Nephron progenitor cell (in vitro differentiated cells): ENCODE data around the gene PAQR7.

Experiments
- DNase-seq: peaks from one replicate; pipeline ENCODE4 v3.0.0; 2021
- H3K27ac Mint-ChIP-seq: 2 replicates; pipeline ENCODE4 v1.8.0; 2021; ENCODE audit warnings: mild to moderate bottlenecking, moderate library complexity, mixed read lengths
- H3K27me3 Mint-ChIP-seq: 2 replicates; pipeline ENCODE4 v1.8.0; 2021; ENCODE audit warnings: mild to moderate bottlenecking, low read depth, mixed read lengths; ENCODE audit not compliant: poor library complexity
- H3K36me3 Mint-ChIP-seq: 2 replicates; pipeline ENCODE4 v1.8.0; 2021; ENCODE audit warnings: low read depth, mixed read lengths
- H3K4me1 Mint-ChIP-seq: 2 replicates; pipeline ENCODE4 v1.8.0; 2021; ENCODE audit warnings: mixed read lengths
- H3K4me3 Mint-ChIP-seq: 2 replicates; pipeline ENCODE4 v1.8.0; 2021; ENCODE audit warnings: mild to moderate bottlenecking, moderate library complexity, mixed read lengths
- H3K9me3 Mint-ChIP-seq: 2 replicates; pipeline ENCODE4 v1.8.0; 2021; ENCODE audit warnings: mild to moderate bottlenecking, moderate library complexity, mixed read lengths
- TF ChIP-seq, protein P1 (sequence below): fragments of 200-600 bp; sonication (generic); IDR thresholded peaks from 2 replicates; pipeline ENCODE4 v1.5.0; 2021; ENCODE audit warnings: antibody characterized with exemption

Gene PAQR7

DNA sequence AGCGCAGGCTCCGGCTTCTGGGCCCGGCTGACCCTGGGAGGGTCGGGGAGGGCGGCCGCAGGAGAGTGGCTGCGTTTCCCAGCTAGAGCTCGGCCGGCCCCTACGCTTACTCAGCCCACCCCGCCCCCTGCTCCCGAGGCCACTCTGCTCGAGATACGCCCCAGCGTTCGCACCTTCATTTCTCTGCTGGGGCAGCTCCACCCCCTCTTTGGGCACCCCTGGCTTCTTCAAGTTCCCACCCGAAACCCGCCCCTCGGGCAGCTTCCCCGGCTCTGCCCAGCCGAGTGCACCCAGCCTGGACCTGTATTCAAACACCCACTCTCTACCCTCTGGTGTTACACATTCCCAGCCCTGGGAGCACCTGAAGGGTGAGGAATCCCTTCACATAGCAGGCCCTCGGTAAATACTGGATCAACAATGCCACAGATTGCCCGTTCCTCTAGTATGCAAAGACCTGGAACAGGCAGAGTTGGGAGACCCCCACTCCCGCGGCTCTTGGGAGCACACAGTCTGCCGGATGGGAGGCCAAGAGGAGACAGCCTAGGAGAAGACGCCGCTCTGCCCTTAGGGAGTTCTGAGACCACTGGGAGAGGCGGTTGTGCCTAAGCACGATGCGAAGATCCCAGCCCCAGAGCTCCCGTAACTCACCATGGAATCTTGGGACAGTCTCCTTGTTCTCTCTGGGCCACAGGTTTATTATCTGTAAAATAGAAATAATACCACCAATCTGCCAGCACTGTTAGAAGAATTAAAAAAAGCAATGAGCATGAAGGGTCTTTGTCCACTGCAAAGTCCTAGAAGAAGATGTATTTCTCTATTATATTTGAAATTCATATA lies 566 bp upstream of the PAQR7 start:
- H3K36me3 Mint-ChIP-seq: no peaks in the 10 kb centered on the region
- H3K4me1 Mint-ChIP-seq: peaks cover 47% of the 10 kb centered on the region
- TF ChIP-seq, protein P1, sequence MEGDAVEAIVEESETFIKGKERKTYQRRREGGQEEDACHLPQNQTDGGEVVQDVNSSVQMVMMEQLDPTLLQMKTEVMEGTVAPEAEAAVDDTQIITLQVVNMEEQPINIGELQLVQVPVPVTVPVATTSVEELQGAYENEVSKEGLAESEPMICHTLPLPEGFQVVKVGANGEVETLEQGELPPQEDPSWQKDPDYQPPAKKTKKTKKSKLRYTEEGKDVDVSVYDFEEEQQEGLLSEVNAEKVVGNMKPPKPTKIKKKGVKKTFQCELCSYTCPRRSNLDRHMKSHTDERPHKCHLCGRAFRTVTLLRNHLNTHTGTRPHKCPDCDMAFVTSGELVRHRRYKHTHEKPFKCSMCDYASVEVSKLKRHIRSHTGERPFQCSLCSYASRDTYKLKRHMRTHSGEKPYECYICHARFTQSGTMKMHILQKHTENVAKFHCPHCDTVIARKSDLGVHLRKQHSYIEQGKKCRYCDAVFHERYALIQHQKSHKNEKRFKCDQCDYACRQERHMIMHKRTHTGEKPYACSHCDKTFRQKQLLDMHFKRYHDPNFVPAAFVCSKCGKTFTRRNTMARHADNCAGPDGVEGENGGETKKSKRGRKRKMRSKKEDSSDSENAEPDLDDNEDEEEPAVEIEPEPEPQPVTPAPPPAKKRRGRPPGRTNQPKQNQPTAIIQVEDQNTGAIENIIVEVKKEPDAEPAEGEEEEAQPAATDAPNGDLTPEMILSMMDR: no peak
- H3K4me3 Mint-ChIP-seq: peak overlapping the region; percentile 81
- peak overlapping the region; percentile 80 for H3K27ac Mint-ChIP-seq
- H3K9me3 Mint-ChIP-seq: no peaks in the 10 kb centered on the region
- H3K27me3 Mint-ChIP-seq: peaks cover 18% of the 10 kb centered on the region
- DNase-seq: no peak

DNA sequence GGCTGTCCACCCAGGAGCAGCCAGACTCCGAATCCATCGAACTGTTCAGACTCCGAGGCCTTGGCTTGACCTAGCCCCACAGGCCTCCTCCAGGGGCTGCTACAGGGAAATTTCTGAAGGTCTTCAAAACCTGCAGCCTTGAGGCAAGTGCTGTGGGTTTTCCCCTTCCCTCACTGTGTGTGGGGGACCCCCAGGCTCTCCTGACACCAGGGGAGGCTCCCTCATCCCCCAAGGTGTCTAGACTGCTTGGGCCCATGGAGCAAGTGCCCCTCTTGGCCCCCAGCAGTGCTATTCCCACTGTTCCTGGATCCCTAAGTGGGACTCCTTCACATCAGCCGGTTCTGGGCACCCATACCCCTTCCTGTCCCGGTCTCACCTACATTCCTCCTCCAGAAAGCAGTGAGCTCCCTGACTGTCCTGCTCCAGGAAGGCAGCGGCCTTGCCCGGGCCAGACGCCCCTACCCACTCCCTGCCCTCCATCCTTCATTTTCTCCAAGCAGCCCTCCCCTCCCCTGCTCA lies 814 bp downstream of the PAQR7 start:
- Mint-ChIP-seq H3K27ac (peak overlapping the region; percentile 86), H3K27me3 (peaks cover 14% of the 10 kb centered on the region), H3K4me1 (peaks cover 48% of the 10 kb centered on the region), H3K9me3 (no peaks in the 10 kb centered on the region), H3K36me3 (no peaks in the 10 kb centered on the region), H3K4me3 (peak overlapping the region; percentile 89)
- TF ChIP-seq, protein P1: no peak
- DNase-seq: no peak

DNA sequence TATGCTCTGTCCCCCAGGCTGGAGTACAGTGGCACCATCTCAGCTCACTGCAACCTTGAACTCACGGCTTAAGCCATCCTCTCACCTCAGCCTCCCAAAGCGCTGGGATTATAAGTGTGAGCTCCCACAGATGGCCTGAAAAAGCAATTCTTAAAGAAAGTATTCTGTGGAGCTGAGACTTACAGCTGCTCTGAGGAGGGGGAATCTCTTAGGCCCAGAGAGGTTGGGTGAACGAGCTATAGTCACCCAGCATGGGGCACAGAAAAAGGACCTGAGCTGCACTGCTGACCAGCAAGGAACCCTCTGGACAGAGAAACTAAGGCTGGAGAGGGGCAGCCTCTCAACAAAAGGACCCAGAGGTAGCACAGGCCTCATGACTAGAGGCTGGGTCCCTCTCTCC lies 1.3 kb downstream of the PAQR7 start:
- H3K27ac Mint-ChIP-seq: no peak overlapping the region
- no peaks in the 10 kb centered on the region for H3K9me3 Mint-ChIP-seq
- H3K4me1 Mint-ChIP-seq: peaks cover 46% of the 10 kb centered on the region
- no peak for DNase-seq
- H3K27me3 Mint-ChIP-seq: peaks cover 14% of the 10 kb centered on the region
- no peaks in the 10 kb centered on the region for H3K36me3 Mint-ChIP-seq
- no peak overlapping the region for H3K4me3 Mint-ChIP-seq
- TF ChIP-seq, protein P1: no peak

DNA sequence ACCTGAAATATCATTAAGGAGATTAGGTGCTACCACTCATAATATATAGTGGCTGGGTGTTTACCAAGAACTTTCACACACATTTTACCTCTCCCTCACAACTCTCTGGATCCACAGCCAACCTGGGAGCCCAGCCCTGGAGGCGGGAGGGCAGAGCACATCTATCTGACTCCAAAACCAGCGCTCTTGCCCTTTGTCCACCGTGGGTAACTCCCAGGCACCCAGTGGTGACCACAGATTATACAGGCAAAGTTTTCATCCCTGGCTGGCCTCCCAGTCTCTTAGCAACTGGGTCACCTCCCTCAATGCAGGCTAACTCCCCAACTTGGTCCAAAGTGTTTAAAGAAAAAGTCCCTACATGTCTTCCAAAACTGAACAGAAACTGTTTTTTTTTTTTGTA lies 2.4 kb downstream of the PAQR7 start:
- H3K4me3 Mint-ChIP-seq: no peak overlapping the region
- TF ChIP-seq, protein P1: no peak

DNA sequence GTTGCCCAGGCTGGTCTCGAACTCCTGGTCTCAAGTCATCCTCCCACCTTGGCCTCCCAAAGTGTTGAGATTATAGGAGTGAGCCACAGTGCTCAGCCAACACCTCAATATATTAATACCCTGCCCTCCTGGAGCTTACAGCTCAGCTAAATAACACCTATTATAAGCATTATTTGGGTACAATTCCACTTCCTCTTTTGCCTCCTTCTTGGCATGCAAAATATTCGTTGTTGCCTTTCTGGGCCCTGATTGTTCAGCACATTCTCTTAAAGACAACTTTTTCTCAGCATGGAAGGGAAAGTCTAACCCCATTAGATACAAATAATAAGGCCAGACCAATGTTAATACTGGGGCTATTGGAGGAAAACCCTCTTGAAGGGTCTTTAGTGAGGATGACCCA lies 2.8 kb downstream of the PAQR7 start:
- Mint-ChIP-seq H3K4me1 (peaks cover 50% of the 10 kb centered on the region), H3K36me3 (peaks cover under 1% of the 10 kb centered on the region), H3K4me3 (no peak overlapping the region), H3K27me3 (peaks cover 11% of the 10 kb centered on the region), H3K9me3 (no peaks in the 10 kb centered on the region), H3K27ac (no peak overlapping the region)
- TF ChIP-seq, protein P1: no peak
- DNase-seq: no peak

More for the DNA sequence above, 2.4 kb downstream of the PAQR7 start:
- no peak for DNase-seq
- no peak overlapping the region for H3K27ac Mint-ChIP-seq
- H3K27me3 Mint-ChIP-seq: peaks cover 13% of the 10 kb centered on the region
- peaks cover 46% of the 10 kb centered on the region for H3K4me1 Mint-ChIP-seq
- H3K36me3 Mint-ChIP-seq: no peaks in the 10 kb centered on the region
- H3K9me3 Mint-ChIP-seq: no peaks in the 10 kb centered on the region
